Myocyte (in vitro differentiated cells): ENCODE results near the gene C13orf42. TPM values are rescaled to one million over a fixed set of nuclear protein-coding genes. Genes with fewer than 3 reads are reported as not detected.

Experiments used
- DNase-seq: peaks from one replicate; pipeline ENCODE4 v3.0.0-alpha.2; 2012; ENCODE audit warnings: low read depth
- total RNA-seq: library from RNA; depleted of rRNA; stranded (reverse); fragments of >200 nt; gene quantifications from 2 replicates; pipeline ENCODE4 v1.2.3, GENCODE V29; 2014

The C13orf42 gene
- total RNA-seq, 1 donor from 2014 or later, result not detected

GRCh38 chr13:51066091-51066831, 44.8 kb downstream of the C13orf42 start:
- peak; percentile 15 for DNase-seq

GRCh38 chr13:51065372-51066090, 45.5 kb downstream of the C13orf42 start:
- DNase-seq, result no peak

GRCh38 chr13:51064753-51065152, 46.3 kb downstream of the C13orf42 start:
- DNase-seq, result no peak

- DNase-seq, result no peak
These were observed 47.2 kb downstream of the C13orf42 start for GRCh38 chr13:51063909-51064308.

GRCh38 chr13:51058461-51059167, 52.5 kb downstream of the C13orf42 start:
- no peak for DNase-seq

- DNase-seq, result no peak
These were observed 53.2 kb downstream of the C13orf42 start for GRCh38 chr13:51057906-51058305.

- no peak for DNase-seq
These were observed 54.1 kb downstream of the C13orf42 start for GRCh38 chr13:51057001-51057400.

GRCh38 chr13:51052581-51052980, 58.5 kb downstream of the C13orf42 start:
- no peak for DNase-seq

GRCh38 chr13:51050021-51050830, 60.8 kb downstream of the C13orf42 start:
- DNase-seq, result no peak

GRCh38 chr13:51048616-51049015, 62.5 kb downstream of the C13orf42 start:
- no peak for DNase-seq

- no peak for DNase-seq
These were observed 63.0 kb downstream of the C13orf42 start for GRCh38 chr13:51048166-51048461.

GRCh38 chr13:51047434-51048165, 63.5 kb downstream of the C13orf42 start:
- no peak for DNase-seq

- no peak for DNase-seq
These were observed 65.6 kb downstream of the C13orf42 start for GRCh38 chr13:51045451-51045850.

- DNase-seq, result no peak
These were observed 66.9 kb downstream of the C13orf42 start for GRCh38 chr13:51044023-51044665.

- DNase-seq, result no peak
These were observed 67.8 kb downstream of the C13orf42 start for GRCh38 chr13:51043310-51043709.

- no peak for DNase-seq
These were observed 69.4 kb downstream of the C13orf42 start for GRCh38 chr13:51041710-51042109.

- DNase-seq, result no peak
These were observed 69.9 kb downstream of the C13orf42 start for GRCh38 chr13:51041126-51041525.

GRCh38 chr13:51040431-51040830, 70.6 kb downstream of the C13orf42 start:
- DNase-seq, result no peak

GRCh38 chr13:51036418-51036817, 74.7 kb downstream of the C13orf42 start:
- no peak for DNase-seq

- no peak for DNase-seq
These were observed 75.1 kb downstream of the C13orf42 start for GRCh38 chr13:51035978-51036377.
